ENCODE measurements around the gene ITPKB.

GRCh38 chr1:226725897-226726267 lies 13.2 kb downstream of the ITPKB start:
- TF ChIP-seq CTCF (IDR thresholded peaks at IDR 0.05) (no peak), POLR2A (IDR thresholded peaks at IDR 0.05) (no peak)
